HFFc6 (cell line): ENCODE results near the gene RNASET2. TPM values are rescaled to one million over a fixed set of nuclear protein-coding genes. Genes with fewer than 3 reads are reported as not detected.

Source experiments
- DNase-seq: peaks from one replicate; pipeline ENCODE4 v3.0.0-alpha.2; 2018
- H3K27ac Mint-ChIP-seq: 2 replicates; pipeline ENCODE4 v1.8.0; 2020; ENCODE audit warnings: mild to moderate bottlenecking, mixed read lengths
- H3K27me3 Mint-ChIP-seq: 2 replicates; pipeline ENCODE4 v1.8.0; 2021; ENCODE audit warnings: mild to moderate bottlenecking, moderate library complexity, mixed read lengths; ENCODE audit not compliant: insufficient read depth
- H3K36me3 Mint-ChIP-seq: 2 replicates; pipeline ENCODE4 v1.8.0; 2021; ENCODE audit warnings: low read depth, mixed read lengths
- H3K4me1 Mint-ChIP-seq: 2 replicates; pipeline ENCODE4 v1.8.0; 2020; ENCODE audit warnings: low read depth, mixed read lengths
- H3K4me3 Mint-ChIP-seq: 2 replicates; pipeline ENCODE4 v1.8.0; 2020; ENCODE audit warnings: mild to moderate bottlenecking, moderate library complexity, mixed read lengths
- H3K9me3 Mint-ChIP-seq: 2 replicates; pipeline ENCODE4 v1.8.0; 2020; ENCODE audit warnings: mild to moderate bottlenecking, mixed read lengths
- total RNA-seq, 6 experiments: library from RNA; stranded (reverse); fragmentation: NEBNext Ultra II Directional; extraction: Animal tissue kit (Norgen Biotek cat#: 25700); gene quantifications; 2 replicates in 1 of 6; 3 replicates in 5 of 6; pipeline ENCODE4 v1.2.3, GENCODE V29; 2021
- TF ChIP-seq, protein P1 (sequence below): fragments of 200-600 bp; sonication (generic); IDR thresholded peaks from 2 replicates; pipeline ENCODE4 v1.5.0; 2021; ENCODE audit warnings: antibody characterized with exemption, mild to moderate bottlenecking

RNASET2 gene
- total RNA-seq, 6 experiments from 2014 or later, result 15.1 to 28.9 (median 16.5) TPM

- no peak for DNase-seq
- H3K27ac Mint-ChIP-seq, result peak overlapping the region; percentile 71
- TF ChIP-seq, protein P1, sequence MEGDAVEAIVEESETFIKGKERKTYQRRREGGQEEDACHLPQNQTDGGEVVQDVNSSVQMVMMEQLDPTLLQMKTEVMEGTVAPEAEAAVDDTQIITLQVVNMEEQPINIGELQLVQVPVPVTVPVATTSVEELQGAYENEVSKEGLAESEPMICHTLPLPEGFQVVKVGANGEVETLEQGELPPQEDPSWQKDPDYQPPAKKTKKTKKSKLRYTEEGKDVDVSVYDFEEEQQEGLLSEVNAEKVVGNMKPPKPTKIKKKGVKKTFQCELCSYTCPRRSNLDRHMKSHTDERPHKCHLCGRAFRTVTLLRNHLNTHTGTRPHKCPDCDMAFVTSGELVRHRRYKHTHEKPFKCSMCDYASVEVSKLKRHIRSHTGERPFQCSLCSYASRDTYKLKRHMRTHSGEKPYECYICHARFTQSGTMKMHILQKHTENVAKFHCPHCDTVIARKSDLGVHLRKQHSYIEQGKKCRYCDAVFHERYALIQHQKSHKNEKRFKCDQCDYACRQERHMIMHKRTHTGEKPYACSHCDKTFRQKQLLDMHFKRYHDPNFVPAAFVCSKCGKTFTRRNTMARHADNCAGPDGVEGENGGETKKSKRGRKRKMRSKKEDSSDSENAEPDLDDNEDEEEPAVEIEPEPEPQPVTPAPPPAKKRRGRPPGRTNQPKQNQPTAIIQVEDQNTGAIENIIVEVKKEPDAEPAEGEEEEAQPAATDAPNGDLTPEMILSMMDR, result no peak
- no peaks in the 10 kb centered on the region for H3K27me3 Mint-ChIP-seq
- no peaks in the 10 kb centered on the region for H3K9me3 Mint-ChIP-seq
- peak overlapping the region; percentile 85 for H3K4me3 Mint-ChIP-seq
- peaks cover 37% of the 10 kb centered on the region for H3K4me1 Mint-ChIP-seq
- peaks cover 10% of the 10 kb centered on the region; the same call in 1 of the 2 replicates for H3K36me3 Mint-ChIP-seq
Observed at GRCh38 chr6:166998256-166999144, 42.1 kb upstream of the RNASET2 start.

DNA sequence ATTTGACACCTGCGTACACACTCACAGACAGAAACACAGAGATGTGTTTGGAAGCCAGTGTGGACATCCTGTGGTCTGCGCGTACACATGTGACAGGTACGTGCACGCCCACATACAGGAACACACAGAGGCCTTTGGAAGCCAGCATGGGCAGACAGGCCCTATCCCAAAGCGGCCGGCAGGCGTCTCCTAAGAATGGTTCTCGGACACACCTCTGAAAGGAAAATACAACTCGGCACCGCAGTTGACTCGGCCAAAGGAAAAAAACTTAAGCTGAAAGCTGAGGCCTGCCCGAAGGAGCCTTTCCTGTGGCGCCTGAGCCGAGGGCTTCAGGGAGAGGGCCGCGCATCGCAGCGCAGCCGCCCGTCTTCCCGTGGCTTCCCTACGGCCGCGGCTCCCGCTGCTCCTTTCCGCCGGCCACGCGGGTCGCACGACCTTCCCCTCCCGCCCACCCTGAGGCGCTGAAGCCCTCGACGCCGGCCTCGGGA lies 41.5 kb upstream of the RNASET2 start:
- H3K27ac Mint-ChIP-seq, result peak overlapping the region; percentile 45

DNA sequence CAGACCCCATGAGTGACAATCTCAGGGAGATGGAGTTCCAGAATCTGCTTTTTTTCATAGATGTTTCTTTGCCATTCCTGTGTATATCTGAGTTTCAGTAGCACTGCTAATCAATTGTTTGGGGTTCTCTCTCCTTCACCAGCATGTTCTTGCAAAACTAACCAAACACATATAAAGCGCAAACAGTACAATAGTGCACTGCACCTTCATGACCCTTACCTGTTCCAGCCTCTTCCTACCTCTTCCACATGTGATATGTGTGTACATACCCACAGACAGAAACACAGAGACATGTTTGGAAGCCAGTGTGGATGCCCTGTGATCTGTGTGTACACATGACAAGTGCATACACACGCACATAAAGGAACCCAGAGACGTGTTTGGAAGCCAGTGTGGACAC lies 41.0 kb upstream of the RNASET2 start:
- peak overlapping the region; percentile 83 for H3K4me3 Mint-ChIP-seq
- H3K4me1 Mint-ChIP-seq, result peaks cover 37% of the 10 kb centered on the region
- H3K36me3 Mint-ChIP-seq, result peaks cover 10% of the 10 kb centered on the region; the same call in 1 of the 2 replicates
- TF ChIP-seq, protein P1, result no peak
- H3K27ac Mint-ChIP-seq, result peak overlapping the region; percentile 45
- H3K9me3 Mint-ChIP-seq, result no peaks in the 10 kb centered on the region
- no peak for DNase-seq
- no peaks in the 10 kb centered on the region for H3K27me3 Mint-ChIP-seq

More for the DNA sequence above, 41.5 kb upstream of the RNASET2 start:
- no peaks in the 10 kb centered on the region for H3K9me3 Mint-ChIP-seq
- peaks cover 37% of the 10 kb centered on the region for H3K4me1 Mint-ChIP-seq
- TF ChIP-seq, protein P1, result peak; percentile 63
- DNase-seq, result peak; percentile 76
- no peaks in the 10 kb centered on the region for H3K27me3 Mint-ChIP-seq
- H3K4me3 Mint-ChIP-seq, result peak overlapping the region; percentile 83
- H3K36me3 Mint-ChIP-seq, result peaks cover 10% of the 10 kb centered on the region; the same call in 1 of the 2 replicates

- Mint-ChIP-seq H3K27ac (no peak overlapping the region), H3K27me3 (no peaks in the 10 kb centered on the region), H3K36me3 (peaks cover 10% of the 10 kb centered on the region; the same call in 1 of the 2 replicates), H3K4me3 (no peak overlapping the region), H3K9me3 (no peaks in the 10 kb centered on the region), H3K4me1 (peaks cover 30% of the 10 kb centered on the region)
- no peak for DNase-seq
- TF ChIP-seq, protein P1, result no peak
Observed at GRCh38 chr6:166996406-166996805, 40.1 kb upstream of the RNASET2 start.

GRCh38 chr6:166989427-166990032 lies 33.2 kb upstream of the RNASET2 start:
- Mint-ChIP-seq H3K9me3 (no peaks in the 10 kb centered on the region), H3K36me3 (peaks cover under 1% of the 10 kb centered on the region; the same call in 1 of the 2 replicates), H3K27ac (no peak overlapping the region), H3K4me1 (peaks cover 14% of the 10 kb centered on the region), H3K27me3 (no peaks in the 10 kb centered on the region), H3K4me3 (no peak overlapping the region)
- peak; percentile 9 for DNase-seq
- TF ChIP-seq, protein P1, result peak; percentile 70
